Heart right ventricle (tissue), 16 donors: Measurements from ENCODE around the gene HEPHL1. TPM values are rescaled to one million over a fixed set of nuclear protein-coding genes. Genes with fewer than 3 reads are reported as not detected.

Source experiments
- ATAC-seq, 8 donors: fragments of 200-7000 bp; cut with Tn5 transposase; one replicate each; pipeline ENCODE4 v1.9.1; 2020; ENCODE audit warnings: mild to moderate bottlenecking in 8 of 8, moderate library complexity in 8 of 8, moderate number of reproducible peaks in 1 of 8
- DNase-seq, 2 donors: peaks; one replicate each; pipeline ENCODE4 v3.0.0-alpha.2; 2020
- H3K27ac ChIP-seq, 10 donors: fragments of 200-600 bp; sonication (generic) in 2 of 10; one replicate each; pipeline versions ENCODE4 v1.5.0 to v1.8.0; 2020 to 2022; ENCODE audit warnings: mild to moderate bottlenecking in 3 of 10
- H3K27me3 ChIP-seq, 7 donors: fragments of 200-600 bp; one replicate each; pipeline ENCODE4 v1.8.0; 2021 to 2022; ENCODE audit warnings: mild to moderate bottlenecking in 2 of 7
- H3K36me3 ChIP-seq, 9 donors: fragments of 200-600 bp; sonication (generic) in 1 of 9; one replicate each; pipeline versions ENCODE4 v1.5.0 to v1.8.0; 2020 to 2022; ENCODE audit warnings: mild to moderate bottlenecking in 2 of 9
- H3K4me1 ChIP-seq, 9 donors: fragments of 200-600 bp; sonication (generic) in 1 of 9; one replicate each; pipeline versions ENCODE4 v1.5.0 to v1.8.0; 2020 to 2022; ENCODE audit warnings: mild to moderate bottlenecking in 4 of 9
- H3K4me3 ChIP-seq, 10 donors: fragments of 200-600 bp; sonication (generic) in 2 of 10; one replicate each; pipeline versions ENCODE4 v1.5.0 to v1.8.0; 2020 to 2022; ENCODE audit warnings: mild to moderate bottlenecking in 7 of 10, moderate library complexity in 2 of 10
- H3K9me3 ChIP-seq, 11 donors: fragments of 200-600 bp in 10 of 11; sonication (generic) in 2 of 11; one replicate each; pipeline versions ENCODE4 v1.5.0 to v1.8.0; 2013 to 2022; ENCODE audit warnings: mild to moderate bottlenecking in 2 of 11, control low read depth in 1 of 11, moderate library complexity in 1 of 11
- CTCF ChIP-seq, 9 donors: fragments of 200-600 bp; sonication (generic) in 2 of 9; IDR thresholded peaks; one replicate each; pipeline versions ENCODE4 v1.5.0 to v1.8.0; 2021 to 2022; ENCODE audit warnings: antibody characterized with exemption in 9 of 9, mild to moderate bottlenecking in 5 of 9, moderate library complexity in 1 of 9
- WGBS, 2 donors: extraction: QIAGEN DNeasy Blood & Tissue Kit; methylation state at CpG; one replicate each; pipeline ENCODE4 v1.1.7; 2013; ENCODE audit warnings: inconsistent platforms in 1 of 2; 5-methylcytosine and 5-hydroxymethylcytosine counted together
- intact Hi-C, 10 donors: fragments of 100-400 bp; cut with DNase I; formaldehyde crosslinking; loops; one replicate each; pipeline versions ENCODE4 v1.11.1 to v1.14.2; 2022
- polyA plus RNA-seq, 2 donors: library from polyadenylated mRNA; stranded (reverse); fragments of 200-250 nt; gene quantifications; one replicate each; pipeline ENCODE4 v1.2.3, GENCODE V29; 2013
- total RNA-seq, 10 donors: library from RNA; stranded (reverse); fragmentation: NEBNext Ultra II Directional in 3 of 10; extraction: Animal tissue kit (Norgen Biotek cat#: 25700) in 3 of 10; gene quantifications; one replicate each; pipeline versions ENCODE4 v1.2.1 to v1.2.4, GENCODE V29; 2021 to 2023
- donor health status: Arrhythmogenic right ventricular cardiomyopathy.
- donor health status: ischemic (EF 13 %, LVEDD 7.1; RV severe dilation, severe dysfunction).
- donor health status: healthy with polysubstance abuse.
- donor health status: DM: no; HTN: yes; CAD: no.
- donor health status: DM: no; HTN: no; CAD: no.
- donor health status: ischemic (EF 25% LVEDD 6.9; RV normal size, moderate dysfunction).
- donor health status: ischemic (EF 25% LVEDD 5.7; RV mildly dilated, moderate dysfunction).
- donor health status: healthy.
- donor health status: DM: yes; HTN: yes; CAD: no.
- donor health status: Ischemic cardiomyopathy.
- donor health status: ischemic (EF 35%, LVEDD 5.7; RV mildly dilated, moderate dysfunction).
- donor health status: nonischemic (EF 11% LVEDD 7.7; RV severe dilation, severe dysfunction).
- donor health status: DM: yes; HTN: yes; CAD: no.
- donor health status: PGD.
- donor health status: ischemic (EF 29% LVEDD 5.4; RV normal size, mild dysfunction).
- donor health status: nonischemic (EF 23%, LVEDD 6.1; RV moderate dilation, normal function).

HEPHL1 gene
- total and polyA plus RNA-seq, 12 donors: not detected

DNA sequence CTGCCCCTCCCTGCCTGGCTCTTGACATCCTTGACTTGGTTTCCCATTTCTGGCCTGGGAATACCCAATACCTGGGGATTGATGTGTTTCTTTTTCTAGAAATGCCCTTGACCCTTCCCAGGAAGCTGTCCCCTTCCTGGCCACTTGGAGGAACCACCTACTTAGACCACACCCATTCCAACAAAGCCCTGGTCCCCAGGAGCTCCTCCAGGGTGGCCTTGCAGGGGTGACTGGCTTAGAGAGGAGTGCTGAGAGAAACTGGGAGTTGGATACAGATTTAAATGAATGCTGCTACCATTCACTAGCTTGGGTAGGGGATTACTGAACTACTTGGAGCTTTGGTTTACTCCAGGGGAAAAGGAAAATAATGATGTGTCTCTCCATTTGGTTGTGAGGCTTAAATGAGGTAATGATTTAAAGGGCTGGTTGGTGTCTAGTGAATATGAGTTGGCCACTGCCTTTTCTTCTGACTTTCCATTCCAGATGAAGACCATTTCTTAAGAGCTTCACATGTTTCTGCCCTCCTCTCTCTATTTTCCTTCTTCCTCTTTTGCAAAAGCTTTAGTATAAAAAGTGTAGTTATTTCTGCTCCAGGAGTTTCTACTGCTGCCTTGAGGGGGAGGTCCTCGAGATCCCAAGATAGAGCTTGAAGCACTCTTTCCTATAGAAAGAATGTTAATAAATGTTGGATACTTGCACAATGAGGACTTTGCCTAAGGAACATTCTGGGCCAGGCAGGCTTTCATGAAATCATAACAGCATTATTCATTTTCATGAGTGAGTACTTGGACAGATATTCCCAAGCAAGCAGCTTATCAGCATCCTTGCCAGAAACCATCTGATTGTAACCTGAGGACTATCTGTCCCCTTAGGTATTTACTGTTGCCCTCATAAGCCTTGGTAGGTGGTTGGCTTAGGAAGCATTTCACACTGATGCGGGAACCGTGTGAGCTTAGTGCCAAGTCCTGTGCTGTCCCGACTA lies 129.8 kb downstream of the HEPHL1 start:
- H3K36me3 ChIP-seq: peaks cover 0 to 25% (median 0%) of the 10 kb centered on the region in 9 donors
- DNase-seq (no peak), ATAC-seq (no peak)
- no peaks in the 10 kb centered on the region for H3K27me3 ChIP-seq
- no peak overlapping the region for H3K4me3 ChIP-seq
- 89 to 92% methylated on average over 4 of the region's 4 CpGs for WGBS, 2 donors
- intact Hi-C loops: no loop called here
- H3K27ac ChIP-seq: peak overlapping the region in 4 of 10 donors; percentile 58 to 86 (median 77)
- no peaks in the 10 kb centered on the region for H3K9me3 ChIP-seq
- no peak for TF ChIP-seq CTCF (IDR thresholded peaks at IDR 0.05)
- peaks cover 15 to 79% (median 65%) of the 10 kb centered on the region in 9 donors for H3K4me1 ChIP-seq

DNA sequence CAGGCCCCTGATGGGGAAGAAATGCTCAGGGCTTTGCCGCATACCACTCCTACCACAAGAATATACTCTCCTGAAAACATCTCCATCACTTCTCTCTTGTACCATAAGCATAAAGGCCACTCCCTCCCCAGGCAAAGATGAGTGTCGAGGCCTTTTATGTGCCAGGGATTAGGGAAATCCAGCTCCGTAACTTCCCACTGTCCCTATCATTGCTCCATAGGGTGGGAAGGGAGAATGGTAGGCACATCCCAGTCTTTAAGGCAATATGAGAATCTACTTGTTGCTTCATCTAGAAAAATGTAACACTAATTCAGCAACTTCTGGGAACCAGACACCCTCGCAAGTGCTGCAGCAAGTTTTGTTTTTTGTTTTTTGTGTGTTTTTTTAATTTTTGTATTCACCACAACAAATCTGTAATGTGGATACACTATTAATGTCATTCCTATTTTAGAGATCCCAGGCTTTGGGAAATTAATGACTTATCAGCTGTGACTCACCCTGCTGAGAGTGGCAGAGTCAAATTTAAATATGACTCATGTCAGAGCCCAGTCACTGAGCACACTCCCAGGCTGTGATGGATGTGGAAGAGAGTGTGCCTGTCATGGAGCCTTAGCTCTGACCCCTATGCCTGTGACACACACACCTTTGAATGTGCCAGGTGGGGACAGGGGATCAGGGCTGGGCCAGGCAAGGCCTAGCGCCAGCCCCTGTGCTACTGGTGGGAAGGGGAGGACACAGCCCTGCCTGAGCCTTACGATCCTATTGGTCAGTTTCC lies 130.9 kb downstream of the HEPHL1 start:
- intact Hi-C loops: loop anchor here in 1 of 10 donors (2.0 kb wide), 1 partner anchor 23 kb away; the partner anchor contains the start of gene PANX1
- ATAC-seq: peak; percentile 92 to 99 (median 98)
- no peaks in the 10 kb centered on the region for H3K27me3 ChIP-seq
- H3K4me1 ChIP-seq: peaks cover 15 to 68% (median 55%) of the 10 kb centered on the region in 9 donors
- peaks cover 0 to 31% (median 0%) of the 10 kb centered on the region in 9 donors for H3K36me3 ChIP-seq
- H3K4me3 ChIP-seq: no peak overlapping the region
- WGBS, 2 donors: 89 to 92% methylated on average over 6 of the region's 6 CpGs
- H3K27ac ChIP-seq: peak overlapping the region; percentile 24 to 86 (median 71)
- DNase-seq: peak in 1 of 2 donors; percentile 40
- peaks cover 0 to under 1% (median 0%) of the 10 kb centered on the region in 11 donors for H3K9me3 ChIP-seq
- TF ChIP-seq CTCF (IDR thresholded peaks at IDR 0.05): no peak

DNA sequence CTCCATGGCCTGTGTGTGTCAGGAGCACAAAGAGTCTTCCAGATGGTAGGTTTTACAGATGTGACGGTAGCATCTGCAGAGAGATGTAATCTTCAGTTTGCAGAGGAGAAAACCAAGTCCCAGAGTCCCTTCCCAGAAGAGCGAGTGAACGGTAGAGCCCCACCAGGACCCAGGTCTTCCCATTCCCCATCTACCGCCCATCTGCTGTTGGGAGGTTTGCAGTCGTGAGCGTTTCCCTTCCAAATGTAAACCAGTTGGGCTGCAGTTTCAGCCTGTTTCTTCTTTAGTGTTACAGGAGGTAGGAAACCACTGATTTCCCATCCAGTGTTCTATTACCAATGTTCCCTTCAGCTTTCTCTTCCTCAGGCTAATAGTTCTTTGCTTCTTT lies 131.5 kb downstream of the HEPHL1 start:
- no peak for TF ChIP-seq CTCF (IDR thresholded peaks at IDR 0.05)
- H3K4me1 ChIP-seq: peaks cover 15 to 66% (median 55%) of the 10 kb centered on the region in 9 donors
- DNase-seq (no peak), ATAC-seq (no peak)
- H3K36me3 ChIP-seq: peaks cover 0 to 31% (median 0%) of the 10 kb centered on the region in 9 donors
- peak overlapping the region in 9 of 10 donors; percentile 51 to 86 (median 73) for H3K27ac ChIP-seq
- intact Hi-C loops: loop anchor here in 1 of 10 donors (2.0 kb wide), 1 partner anchor 24 kb away; the partner anchor contains the start of gene PANX1
- 81 to 87% methylated on average over 6 of the region's 6 CpGs for WGBS, 2 donors
- H3K27me3 ChIP-seq: no peaks in the 10 kb centered on the region
- no peak overlapping the region for H3K4me3 ChIP-seq
- peaks cover 0 to 4% (median 0%) of the 10 kb centered on the region in 11 donors for H3K9me3 ChIP-seq

DNA sequence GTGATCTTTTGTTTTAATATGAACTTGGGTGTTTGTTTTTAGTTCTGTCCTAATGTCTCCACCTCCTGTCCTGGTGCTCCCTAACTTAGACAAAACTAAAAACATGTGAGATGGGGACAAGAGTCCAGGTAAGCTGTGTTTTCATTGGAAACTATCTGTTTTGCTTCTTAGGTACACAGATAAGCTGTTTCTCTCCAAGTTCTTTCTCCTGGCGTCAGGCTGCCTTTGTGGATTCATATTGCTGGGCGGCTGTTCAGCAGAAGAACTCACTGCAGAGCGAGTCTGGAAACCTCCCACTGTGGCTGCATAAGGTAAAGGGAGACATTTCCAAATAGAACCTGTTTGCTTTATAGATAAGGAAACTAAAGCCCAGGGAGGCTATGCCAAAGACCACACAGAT lies 132.2 kb downstream of the HEPHL1 start:
- peaks cover 15 to 63% (median 55%) of the 10 kb centered on the region in 9 donors for H3K4me1 ChIP-seq
- no peak overlapping the region for H3K4me3 ChIP-seq
- H3K9me3 ChIP-seq: peaks cover 0 to 4% (median 0%) of the 10 kb centered on the region in 11 donors
- no peak for DNase-seq
- 89 to 91% methylated on average over 3 of the region's 3 CpGs for WGBS, 2 donors
- peaks cover 0 to 31% (median 0%) of the 10 kb centered on the region in 9 donors for H3K36me3 ChIP-seq
- no peak for TF ChIP-seq CTCF (IDR thresholded peaks at IDR 0.05)
- no peak for ATAC-seq
- intact Hi-C loops: loop anchor here in 1 of 10 donors (2.0 kb wide), 1 partner anchor 25 kb away; the partner anchor contains the start of gene PANX1
- no peaks in the 10 kb centered on the region for H3K27me3 ChIP-seq
- H3K27ac ChIP-seq: peak overlapping the region in 6 of 10 donors; percentile 69 to 86 (median 80)
